ENCODE data around the gene SNX6.

DNA sequence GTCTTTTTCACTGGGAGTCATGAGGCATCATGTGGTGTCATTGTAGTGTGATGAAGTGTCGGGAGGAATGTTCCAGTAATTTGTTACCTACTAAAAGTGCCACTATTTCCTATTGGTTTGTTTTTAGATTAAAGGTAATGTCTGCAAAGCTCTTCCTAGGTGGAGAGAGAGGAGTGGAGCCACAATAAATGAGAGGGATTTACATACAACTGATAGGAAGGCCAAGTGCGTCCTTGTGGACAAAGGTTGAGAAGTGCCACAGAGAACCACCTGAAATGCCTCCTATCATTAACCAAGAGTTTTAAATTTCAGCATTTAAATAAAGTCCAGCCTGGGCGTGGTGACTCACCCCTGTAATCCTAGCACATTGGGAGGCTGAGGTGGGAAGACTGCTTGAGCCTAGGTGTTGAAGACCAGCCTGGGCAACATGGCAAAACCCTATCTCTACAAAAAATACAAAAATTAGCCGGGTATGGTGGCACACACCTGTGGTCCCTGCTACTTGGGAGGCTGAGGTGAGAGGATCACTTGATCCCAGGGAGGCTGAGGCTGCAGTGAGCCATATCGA, 2.5 kb upstream of the SNX6 start:
- TF ChIP-seq ELF4 (IDR thresholded peaks at IDR 0.05), result no peak
- TF ChIP-seq FOXM1 (IDR thresholded peaks at IDR 0.05; ENCODE audit: borderline replicate concordance), result no peak
- TF ChIP-seq ARNT (IDR thresholded peaks at IDR 0.05), result no peak
- TF ChIP-seq NFRKB (IDR thresholded peaks at IDR 0.05), result no peak
- TF ChIP-seq SP1 (IDR thresholded peaks at IDR 0.05), result no peak
- no peak for TF ChIP-seq TARDBP (IDR thresholded peaks at IDR 0.05)
- no peak for TF ChIP-seq BHLHE40 (IDR thresholded peaks at IDR 0.05; ENCODE audit: borderline replicate concordance)
- TF ChIP-seq ZNF384 (IDR thresholded peaks at IDR 0.05), result no peak
- TF ChIP-seq FOXA1 (IDR thresholded peaks at IDR 0.05), result no peak
- no peak for TF ChIP-seq FOXK2 (IDR thresholded peaks at IDR 0.05)
- TF ChIP-seq L3MBTL2 (conservative IDR thresholded peaks at IDR 0.05), result no peak
- no peak for TF ChIP-seq SUZ12 (IDR thresholded peaks at IDR 0.05)
